Activated T-helper 1 cell treated with anti-CD3 and anti-CD28 coated beads, Interleukin-2, amount 50 U/mL, for 16 hours (primary cell): Measurements from ENCODE around the gene TOP2B.

Experiments
- DNase-seq, 2 donors: peaks; one replicate each; pipeline ENCODE4 v3.0.0-alpha.2; 2020; ENCODE audit warnings: low read depth in 1 of 2, low spot score in 1 of 2

Gene TOP2B, protein sequence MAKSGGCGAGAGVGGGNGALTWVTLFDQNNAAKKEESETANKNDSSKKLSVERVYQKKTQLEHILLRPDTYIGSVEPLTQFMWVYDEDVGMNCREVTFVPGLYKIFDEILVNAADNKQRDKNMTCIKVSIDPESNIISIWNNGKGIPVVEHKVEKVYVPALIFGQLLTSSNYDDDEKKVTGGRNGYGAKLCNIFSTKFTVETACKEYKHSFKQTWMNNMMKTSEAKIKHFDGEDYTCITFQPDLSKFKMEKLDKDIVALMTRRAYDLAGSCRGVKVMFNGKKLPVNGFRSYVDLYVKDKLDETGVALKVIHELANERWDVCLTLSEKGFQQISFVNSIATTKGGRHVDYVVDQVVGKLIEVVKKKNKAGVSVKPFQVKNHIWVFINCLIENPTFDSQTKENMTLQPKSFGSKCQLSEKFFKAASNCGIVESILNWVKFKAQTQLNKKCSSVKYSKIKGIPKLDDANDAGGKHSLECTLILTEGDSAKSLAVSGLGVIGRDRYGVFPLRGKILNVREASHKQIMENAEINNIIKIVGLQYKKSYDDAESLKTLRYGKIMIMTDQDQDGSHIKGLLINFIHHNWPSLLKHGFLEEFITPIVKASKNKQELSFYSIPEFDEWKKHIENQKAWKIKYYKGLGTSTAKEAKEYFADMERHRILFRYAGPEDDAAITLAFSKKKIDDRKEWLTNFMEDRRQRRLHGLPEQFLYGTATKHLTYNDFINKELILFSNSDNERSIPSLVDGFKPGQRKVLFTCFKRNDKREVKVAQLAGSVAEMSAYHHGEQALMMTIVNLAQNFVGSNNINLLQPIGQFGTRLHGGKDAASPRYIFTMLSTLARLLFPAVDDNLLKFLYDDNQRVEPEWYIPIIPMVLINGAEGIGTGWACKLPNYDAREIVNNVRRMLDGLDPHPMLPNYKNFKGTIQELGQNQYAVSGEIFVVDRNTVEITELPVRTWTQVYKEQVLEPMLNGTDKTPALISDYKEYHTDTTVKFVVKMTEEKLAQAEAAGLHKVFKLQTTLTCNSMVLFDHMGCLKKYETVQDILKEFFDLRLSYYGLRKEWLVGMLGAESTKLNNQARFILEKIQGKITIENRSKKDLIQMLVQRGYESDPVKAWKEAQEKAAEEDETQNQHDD (N-terminal part only)

DNA sequence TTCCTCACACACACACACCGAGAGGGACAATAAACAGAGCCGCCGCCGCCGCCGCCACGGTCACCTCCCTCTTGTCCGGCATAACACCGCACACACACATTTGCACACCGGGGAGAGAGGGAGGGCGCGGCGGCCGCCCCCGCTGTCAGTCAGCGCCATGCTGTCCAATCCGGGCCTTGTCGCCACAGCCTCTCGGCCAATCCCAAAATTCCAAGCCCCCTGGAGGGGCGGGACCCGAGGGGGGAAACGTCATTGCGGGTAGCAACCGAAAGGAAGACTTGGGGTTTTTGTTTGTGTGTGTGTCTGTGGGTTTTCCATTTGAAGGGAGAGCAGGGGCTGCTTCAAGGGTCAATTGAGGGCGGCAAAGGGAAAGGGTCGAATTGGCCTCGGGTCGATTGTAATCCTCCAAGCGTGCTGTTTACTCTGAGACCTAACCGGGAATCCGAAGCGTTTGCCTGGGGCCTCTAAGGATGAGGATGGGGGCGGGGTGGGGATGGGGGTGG is at the start of gene TOP2B:
Gene TOP2B, minus strand, starts transcription at position 96 of the 503 bp plus-strand sequence. CDS start 610 bp downstream, outside the sequence.
- DNase-seq, result peak; percentile 88 to 91

DNA sequence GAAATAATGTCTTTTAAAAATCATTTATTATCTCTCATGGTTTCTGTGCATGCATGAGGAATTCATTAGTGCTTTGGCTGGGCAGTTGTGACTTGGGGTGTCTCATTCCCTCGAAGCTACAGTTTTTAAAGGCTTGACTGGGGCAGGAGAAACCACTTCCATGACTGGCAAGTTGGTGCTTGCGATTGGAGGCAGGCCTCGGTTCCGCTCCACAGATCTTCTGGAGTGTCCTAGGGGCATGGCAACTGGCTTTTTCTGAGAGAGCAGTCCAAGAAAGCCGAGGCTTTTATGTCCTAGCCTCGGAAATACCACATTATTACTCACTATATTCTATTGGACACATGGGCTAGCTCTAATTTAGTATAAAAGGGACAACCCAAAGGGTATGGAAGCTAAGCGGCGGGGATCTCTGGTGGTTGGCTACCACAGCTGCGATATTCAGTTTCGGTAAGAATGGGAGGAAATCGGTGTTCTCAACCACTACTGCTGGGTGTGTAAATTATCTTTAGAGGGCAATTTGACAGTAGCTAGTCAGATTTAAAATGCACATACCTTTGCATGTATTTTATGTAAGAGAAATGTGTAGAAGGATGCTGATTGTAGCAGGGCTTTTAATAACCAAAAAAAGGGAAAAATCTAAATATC is 48.8 kb upstream of the TOP2B start:
- no peak for DNase-seq

DNA sequence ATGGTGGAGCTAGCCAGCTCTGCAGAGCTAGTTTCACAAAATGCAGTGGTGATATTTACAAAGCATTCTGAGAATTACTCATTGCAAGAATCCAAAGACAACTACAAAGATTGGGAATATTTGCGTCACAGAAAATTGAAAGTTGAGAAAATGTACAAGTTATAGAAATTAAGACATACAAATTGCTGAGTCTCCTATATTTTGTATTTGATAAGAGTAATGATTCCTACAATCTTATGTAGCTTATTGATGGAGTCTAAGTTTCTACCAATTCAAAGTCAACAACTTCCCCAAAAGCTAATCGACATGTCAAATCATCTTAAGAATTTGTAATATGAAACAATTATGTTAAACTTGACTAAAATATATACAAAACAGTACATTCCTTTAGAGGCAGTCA is 46.4 kb upstream of the TOP2B start:
- no peak for DNase-seq

DNA sequence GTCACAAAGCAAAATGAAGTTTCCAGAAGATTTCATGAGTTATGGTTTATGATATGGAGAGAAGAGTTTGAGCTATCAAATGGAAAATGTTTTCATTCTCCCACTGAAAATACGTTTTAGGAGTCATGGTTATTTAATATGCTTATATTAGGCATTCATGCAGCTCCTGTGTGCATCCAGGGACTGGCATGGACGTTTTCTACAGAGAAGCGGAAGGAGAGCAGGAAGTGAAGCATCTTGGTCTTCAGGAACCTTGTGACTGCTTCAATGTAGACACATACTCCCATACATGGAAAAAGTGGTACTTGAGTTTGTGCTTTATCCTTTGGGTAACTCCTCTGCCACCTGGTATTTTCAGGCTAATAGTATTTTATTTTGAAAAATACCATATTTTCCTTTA is 43.3 kb upstream of the TOP2B start:
- no peak for DNase-seq

DNA sequence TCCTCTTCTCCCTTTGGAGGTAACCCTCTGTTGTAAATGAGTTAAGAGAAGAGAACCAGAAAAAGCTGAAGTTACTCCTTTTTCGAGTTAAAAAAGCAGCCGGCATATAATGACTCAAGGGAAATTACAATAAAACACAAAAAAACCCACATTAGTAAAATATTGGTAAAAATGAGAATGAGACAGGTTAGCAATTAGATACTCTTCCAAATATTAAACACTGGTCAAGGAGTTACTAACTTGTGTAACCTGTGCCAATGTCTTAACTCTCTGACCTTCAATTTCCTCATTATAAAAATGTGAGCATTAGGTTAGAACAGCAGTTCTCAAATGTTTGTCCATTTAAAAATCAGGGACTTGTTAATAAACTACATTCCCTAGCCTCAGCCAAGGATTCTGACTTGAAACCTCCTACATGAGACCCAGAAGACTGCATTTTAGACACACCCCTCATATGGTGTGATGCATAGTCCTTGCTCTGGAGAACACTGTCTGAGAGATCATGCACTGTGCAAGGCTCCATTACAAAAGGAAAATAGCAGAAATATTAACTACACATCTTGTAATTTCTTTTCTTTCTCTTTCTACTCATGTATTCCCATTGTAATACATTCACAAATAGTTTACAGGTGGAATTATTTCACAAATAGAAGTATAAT is 42.7 kb upstream of the TOP2B start:
- no peak for DNase-seq

DNA sequence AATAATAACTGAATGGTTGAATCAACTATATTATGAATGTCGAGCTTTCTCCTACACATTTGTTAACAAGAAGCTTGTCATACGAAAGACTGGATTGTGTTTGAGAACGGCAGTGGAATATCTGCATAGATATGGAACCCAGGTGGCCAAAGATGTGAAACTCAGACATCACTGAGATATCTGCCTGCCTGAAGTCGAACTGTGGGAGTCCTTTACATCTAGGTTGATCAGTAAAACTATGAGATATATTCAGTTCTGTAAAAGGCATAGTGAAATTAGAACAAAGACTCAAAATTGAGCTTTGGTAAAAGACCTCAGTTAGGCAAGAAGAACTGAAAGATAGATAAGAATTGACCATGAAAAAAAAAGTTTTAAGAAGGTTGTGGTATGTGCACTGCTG is 41.5 kb upstream of the TOP2B start:
- DNase-seq, result no peak

DNA sequence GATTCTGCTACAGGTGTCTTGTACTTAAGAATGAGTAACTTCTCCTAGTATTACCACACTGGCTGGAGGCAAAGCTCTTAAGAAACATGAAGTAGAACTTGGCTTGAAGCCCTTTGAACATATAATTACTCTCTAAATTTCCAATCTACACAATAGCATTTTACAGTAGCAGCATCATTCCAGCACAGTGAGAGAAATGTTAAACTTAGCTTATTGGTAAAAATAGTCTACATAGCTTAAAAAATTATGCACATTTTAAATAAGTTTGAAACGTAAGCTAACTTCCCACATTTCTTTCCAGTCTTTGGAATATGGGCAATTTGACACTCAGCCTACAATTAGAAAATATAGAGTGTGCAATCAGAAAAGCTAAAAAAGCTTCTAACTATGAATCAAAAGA is 32.8 kb upstream of the TOP2B start:
- no peak for DNase-seq

DNA sequence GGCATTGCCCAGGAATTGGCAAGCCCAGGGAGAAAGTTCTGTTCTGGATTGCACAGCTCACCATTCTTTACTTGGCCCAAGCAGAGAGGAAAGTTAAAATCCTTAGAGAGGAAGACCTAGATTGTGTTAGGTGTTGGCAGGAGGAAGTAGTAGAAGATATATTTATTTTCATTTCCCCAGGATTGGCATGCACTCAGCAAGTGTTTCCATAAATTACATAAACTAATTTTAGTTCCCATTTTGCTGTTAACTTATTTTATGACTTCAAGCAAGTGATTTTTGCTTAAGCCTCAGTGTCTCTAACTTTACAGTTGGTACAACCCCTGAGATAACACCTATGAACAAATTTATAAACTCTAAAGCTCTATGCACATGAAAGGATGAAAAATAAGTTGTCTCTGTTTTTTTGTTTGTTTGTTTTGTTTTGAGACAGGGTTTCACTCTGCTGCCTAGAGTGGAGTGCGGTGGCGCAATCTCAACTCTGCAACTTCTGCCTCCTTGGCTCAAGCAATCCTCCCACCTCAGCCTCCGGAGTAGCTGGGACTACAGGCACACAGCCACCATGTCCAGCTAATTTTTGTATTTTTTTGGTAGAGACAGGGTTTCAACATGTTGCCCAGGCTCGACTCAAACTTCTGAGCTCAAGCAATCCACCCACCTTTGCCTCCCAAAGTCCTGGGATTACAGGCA is 31.2 kb upstream of the TOP2B start:
- DNase-seq, result no peak

DNA sequence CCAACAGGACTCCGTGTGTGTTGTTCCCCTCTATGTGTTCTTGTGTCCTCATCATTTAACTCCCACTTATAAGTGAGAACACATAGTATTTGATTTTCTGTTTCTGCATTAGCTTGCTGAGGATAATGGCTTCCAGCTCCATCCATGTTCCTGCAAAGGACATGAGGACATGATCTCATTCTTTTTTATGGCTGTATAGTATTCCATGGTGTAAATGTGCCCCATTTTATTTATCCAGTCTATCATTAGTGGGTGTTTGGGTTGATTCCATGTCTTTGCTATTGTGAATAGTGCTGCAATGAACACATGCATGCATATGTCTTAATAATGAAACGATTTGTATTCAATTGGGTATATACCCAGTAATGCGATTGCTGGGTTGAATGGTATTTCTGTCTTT is 28.5 kb upstream of the TOP2B start:
- DNase-seq, result no peak

DNA sequence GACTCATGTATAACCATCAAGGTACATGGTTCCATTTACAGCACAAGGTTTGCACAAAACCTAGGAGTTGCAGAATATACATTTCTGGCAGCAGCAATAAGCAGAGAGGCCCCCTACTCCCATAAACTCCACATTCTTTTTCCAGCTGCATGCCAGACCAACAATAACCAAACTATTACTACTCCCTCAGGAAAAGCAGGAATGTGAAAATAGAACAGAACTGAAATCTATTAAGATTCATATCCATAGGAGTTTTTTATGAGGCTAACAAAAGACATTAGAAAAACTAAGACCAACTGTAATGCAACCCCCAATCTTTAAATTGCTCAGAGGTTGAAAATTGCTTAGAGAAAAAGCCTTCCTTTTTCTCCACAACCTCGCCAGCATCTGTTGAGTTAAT is 27.6 kb upstream of the TOP2B start:
- DNase-seq, result no peak

DNA sequence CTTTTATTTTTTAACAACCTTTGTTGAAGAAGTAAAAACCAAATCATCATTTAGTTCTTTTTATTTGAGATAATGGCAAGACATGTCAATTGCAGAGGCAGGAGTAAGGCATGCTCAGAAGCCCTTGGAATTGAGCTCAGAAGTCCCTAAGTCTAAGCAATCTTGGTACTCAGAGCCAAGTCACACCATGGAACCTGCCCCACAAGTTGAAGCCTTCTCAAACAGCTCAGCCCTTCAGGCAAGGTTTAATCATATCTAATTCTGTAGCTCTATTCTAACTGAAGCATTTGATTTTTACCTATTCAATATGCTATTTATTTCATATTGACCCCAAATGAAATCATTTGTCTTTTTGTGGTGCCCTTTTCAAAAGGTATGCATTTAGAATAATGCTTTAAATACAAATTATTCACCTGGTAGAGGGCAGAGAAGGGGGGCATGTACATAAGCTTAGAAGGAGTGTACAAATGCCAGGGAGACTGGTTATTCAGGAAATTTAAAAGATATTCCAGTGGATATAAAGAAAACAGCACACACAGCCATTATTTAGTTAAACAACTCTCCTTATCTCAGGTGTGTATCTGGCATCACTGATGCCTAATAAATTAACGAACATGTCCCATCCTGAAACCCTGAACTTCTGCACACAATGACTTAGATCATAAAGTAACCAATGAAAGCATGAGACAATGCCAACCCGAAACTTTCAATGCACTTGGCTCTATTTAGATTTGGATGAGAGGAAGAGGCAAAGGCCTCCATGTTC is 26.2 kb upstream of the TOP2B start:
- DNase-seq, result no peak

DNA sequence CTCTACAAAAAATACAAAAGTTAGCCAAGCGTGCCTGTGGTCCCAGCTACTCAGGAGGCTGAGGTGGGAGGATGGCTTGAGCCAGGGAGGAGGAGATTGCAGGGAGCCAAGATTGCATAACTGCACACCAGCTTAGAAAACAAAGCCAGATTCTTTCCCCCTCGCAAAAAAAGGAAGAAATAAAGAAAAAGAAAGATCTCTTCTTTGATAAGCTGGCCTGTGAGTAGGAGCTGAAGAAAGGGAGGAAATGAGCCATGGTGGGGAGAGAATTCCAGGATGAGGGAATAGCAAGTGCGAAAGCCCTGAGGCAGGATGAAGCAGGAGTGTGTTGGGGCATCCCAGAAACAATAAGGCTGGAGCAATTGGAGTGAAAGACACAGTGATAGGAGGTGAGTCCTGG is 24.5 kb upstream of the TOP2B start:
- DNase-seq, result no peak

DNA sequence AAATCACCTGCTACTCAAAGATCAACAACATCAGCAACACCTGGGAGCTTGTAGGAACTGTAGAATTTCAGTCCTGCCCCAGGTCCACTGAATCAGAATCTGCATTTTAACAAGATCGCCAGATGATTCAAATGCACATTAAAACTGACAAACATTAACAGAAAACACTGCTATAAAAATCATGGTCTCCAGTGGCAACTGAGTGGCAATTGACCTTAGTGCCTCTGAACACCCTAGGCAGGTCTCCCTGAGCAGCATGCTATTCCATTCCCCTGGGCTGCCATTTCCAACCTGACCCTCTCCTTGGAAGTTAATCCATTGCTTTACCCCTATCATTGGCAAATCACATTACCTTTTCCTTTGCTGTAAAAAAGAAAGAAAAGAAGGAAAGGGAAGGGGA is 23.0 kb upstream of the TOP2B start:
- DNase-seq, result no peak

DNA sequence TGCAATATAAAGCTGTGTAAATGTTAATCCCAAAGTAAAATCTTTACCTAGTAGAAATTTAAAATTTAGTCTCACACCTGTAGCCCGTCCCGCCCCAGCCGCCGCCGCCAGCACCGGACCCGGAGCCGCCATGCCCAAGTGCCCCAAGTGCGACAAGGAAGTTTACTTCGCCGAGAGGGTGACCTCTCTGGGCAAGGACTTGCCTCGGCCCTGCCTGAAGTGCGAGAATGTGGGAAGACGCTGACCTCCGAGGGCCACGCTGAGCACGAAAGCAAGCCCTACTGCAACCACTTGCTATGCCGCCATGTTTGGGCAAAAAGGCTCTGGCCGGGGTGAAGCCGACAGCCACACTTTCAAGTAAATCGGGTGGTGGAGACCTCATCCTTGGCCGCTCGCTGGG is 22.1 kb upstream of the TOP2B start:
- no peak for DNase-seq

DNA sequence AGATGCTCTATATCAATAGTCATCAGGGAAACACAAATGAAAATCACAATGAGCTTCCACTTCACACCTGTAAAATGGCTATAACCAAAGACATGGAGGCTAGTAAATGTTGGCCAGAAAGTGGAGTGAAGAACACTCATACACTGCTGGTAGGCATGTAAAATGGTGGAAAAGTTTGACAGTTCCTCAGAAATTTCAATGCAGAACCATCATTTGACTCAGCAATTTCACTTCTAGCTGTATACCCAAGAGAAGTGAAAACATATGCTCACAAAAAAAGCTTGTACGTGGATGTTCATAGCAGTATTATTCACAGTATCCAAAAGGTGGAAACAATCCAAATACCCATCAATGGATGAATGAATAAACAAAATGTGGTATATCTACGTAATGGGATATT is 19.2 kb upstream of the TOP2B start:
- DNase-seq, result no peak

DNA sequence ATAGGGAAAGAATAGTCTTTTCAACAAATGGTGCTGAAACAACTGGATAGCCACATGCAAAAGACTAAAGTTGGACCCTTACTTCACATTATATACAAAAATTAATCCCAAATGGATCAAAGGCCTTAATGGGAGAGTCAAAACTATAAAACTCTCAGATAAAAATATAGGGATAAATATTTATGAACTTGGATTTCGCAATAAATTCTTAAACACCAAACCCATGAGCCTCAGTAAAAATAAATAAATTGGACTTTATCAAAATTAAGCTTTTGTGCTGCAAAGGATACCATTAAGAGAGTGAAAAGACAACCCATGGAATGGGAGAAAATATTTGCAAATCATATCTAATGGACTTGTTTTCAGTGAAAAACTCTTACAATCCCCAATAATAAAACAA is 18.7 kb upstream of the TOP2B start:
- DNase-seq, result no peak

DNA sequence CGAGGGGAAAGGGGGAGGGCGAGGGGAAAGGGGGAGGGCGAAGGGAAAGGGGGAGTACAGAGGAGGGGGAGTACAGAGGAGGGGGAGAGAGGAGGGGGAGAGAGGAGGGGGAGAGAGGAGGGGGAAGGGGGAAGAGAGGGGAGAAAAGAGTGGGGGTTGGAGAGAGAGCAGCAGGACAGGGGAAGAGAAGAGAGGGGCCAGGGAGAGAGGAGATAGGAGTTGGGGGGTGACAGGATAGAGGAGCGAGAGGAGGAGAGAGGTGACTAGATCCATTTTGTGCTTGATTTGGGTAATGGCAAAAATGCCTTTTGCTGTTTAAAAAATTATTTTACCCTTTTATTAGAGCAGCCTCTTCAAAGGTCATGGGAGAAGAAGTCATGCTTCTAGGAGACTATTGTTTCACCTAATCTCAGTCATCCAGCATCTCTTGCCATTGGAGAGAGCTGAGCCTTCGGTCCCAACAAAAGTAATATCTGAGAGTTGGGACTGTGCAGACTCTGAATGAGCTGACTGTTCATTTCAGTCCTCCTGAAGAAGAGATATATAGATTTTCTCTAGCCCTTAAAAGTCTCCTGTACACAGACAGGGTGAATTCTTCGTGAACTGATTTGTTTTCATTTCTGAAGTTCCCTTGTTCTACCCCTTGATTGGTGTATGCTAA is 15.1 kb upstream of the TOP2B start:
- DNase-seq, result no peak

DNA sequence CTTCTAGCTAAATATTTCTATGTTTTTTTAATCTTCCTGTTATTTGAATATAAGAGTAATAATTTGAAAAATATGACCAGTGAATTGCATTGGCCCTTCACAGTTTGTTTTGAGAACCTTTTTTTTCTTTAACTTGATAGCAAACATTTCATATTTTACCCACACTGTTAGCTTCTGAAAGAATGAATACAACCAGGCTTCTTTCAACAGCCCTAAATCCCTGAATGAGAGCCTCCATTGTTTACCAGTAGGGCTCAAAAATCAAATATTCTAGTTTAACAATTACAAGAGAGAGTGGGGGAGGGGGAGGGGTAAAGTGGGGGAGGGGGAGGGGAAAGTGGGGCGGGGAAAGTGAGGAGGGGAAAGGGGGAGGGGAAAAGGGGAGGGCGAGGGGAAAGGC is 14.5 kb upstream of the TOP2B start:
- DNase-seq, result no peak

DNA sequence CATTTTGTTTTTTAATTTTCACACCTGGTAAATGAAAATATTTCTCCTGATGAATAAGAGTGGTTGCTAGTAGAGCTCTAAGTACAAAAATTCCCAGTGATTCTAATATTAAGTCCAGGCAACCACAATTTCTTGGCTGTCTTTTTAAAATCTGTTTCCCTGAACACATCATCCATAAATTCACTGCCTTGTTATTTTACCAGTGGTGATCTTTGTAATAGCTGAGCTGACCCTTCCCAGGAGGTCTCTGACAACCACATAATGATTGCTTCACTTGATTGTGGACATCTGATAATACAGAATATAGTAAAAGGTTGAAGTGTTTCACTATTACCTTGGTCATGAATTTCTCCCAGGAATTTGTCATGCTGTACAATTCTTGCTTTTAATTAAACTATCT is 13.9 kb upstream of the TOP2B start:
- no peak for DNase-seq
